ENCODE measurements around the gene NPEPPS.

The NPEPPS gene

DNA sequence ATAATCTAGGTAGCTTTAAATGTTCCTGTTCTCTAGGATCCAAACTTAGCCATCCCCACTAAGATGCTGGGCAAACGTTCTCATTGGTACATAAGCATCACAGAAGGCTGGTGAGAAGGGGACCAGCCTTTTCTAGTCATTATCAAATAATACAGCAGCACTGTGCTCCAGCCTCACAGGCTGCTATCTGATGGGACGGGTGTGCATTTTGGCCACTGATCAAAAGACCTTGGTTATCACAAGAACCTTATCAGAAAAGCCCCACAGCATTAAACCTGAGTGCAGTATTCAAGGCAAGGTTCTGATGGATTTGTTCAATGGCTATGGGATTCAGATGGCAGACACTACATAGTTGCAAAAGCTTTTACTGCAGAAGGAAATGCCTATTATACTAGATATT, 99.7 kb downstream of the NPEPPS start:
- no peak for DNase-seq

GRCh38 chr17:47632991-47633390, 102.1 kb downstream of the NPEPPS start:
- no peak for DNase-seq

- no peak for DNase-seq
Measured at GRCh38 chr17:47633996-47634395, 103.1 kb downstream of the NPEPPS start.

- no peak for DNase-seq
Measured at GRCh38 chr17:47634870-47635269, 104.0 kb downstream of the NPEPPS start.

DNA sequence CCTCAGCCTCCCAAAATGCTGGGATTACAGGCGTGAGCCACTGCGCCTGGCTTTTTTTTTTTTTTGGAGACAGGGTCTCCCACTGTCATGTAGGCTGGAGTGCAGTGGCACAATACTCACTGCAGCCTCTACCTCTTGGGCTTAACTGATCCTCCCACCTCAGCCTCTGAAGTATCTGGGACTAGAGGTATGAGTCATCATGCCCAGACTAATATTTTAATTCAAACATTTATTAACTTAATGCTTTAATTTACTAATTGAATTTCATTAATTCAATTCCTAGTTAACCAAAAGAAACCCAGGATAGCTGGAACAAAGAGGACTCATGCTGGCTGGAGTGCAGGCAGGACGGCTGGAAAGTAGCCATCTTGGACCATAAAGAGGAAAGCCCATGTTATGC, 104.8 kb downstream of the NPEPPS start:
- DNase-seq = no peak

DNA sequence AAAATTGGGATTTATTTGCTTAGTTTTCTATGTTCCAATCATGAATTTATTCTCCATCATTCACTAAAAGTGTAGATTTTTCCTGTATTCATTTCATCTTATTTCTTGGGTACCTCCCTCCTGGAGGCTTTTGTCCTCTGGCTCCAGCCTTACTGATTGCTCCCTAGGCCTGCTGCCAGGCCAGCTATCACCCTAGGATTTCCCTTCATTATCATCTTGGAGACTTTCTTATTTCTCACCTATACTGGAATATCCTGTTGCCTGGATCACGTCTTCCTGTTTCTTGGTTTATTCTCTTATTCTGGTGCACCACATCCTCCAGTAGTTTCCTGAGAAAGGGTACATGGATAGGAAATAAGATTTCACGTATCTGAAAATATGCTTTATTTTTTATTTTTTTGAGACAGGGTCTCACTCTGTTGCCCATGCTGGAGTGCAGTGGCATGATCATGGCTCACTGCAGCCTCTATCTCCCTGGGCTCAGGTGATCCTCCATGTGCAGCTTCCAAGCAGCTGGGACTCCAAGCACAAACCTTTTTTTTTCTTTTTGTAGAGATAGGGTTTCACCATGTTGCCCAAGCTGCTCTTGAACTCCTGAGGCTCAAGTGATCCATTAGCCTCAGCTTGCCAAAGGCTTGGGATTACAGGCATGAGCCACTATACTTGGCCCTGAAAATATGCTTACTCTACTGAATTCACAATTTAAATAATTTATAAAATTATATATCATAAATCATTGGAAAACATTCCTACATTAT, 105.5 kb downstream of the NPEPPS start:
- DNase-seq = no peak

- no peak for DNase-seq
Measured at GRCh38 chr17:47638903-47639302, 108.0 kb downstream of the NPEPPS start.

GRCh38 chr17:47640076-47640475, 109.2 kb downstream of the NPEPPS start:
- no peak for DNase-seq

DNA sequence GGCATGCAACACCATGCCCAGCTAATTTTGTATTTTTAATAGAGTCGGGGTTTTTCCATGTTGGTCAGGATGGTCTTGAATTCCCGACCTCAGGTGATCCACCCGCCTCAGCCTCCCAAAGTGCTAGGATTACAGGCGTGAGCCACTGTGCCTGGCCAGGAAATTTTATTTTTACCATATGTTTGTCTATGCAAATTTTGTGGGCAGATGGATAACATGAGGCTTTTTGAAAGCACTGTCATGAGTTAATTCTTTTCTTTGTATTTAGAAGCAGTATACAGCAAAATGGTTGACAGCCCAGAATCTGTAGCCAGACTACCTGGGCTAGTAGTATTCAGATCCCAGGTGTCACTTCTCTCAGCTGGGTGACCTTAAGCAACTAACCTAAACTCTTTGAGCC, 110.3 kb downstream of the NPEPPS start:
- DNase-seq = no peak

DNA sequence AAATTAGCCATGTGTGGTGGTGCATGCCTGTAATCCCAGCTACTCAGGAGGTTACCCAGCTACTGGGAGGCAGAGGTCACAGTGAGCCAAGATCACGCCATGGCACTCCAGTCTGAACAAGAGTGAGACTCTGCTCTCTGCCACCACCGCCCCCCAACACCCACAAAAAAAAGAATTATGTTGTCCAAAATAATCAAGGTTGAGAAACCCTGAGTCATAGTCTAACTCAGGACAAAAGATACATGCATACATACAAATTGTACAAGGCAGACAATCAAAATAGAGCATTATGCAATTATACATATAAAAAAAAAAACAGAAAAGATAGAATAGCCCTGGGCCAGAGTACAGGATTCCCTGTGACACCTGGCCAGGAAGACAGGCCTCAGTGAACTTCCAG, 112.2 kb downstream of the NPEPPS start:
- DNase-seq = no peak

DNA sequence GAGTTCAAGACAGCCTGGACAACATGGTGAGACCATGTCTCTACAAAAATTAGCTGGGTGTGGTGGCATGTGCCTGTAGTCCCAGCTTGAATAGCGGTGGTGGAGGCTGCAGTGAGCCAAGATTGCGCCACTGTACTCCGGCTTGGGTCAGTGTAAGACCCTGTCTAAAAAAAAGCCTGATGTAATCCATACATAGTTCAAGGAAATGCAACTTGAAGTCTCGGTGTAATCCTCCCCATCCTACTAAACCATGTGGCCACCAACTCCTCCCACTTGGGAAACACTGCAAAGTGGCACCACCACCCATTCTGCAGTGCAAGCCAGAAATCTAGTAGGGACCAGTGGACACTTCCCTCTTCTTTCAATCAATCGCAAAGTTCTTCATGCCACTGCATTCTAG, 113.4 kb downstream of the NPEPPS start:
- no peak for DNase-seq

- DNase-seq = peak; percentile 99
Measured at GRCh38 chr17:47649153-47649971, 118.5 kb downstream of the NPEPPS start, which contains the start of gene KPNB1. Gene KPNB1 (plus strand): TSS chr17:47649919. CDS start chr17:47650245, 326 bp downstream.

GRCh38 chr17:47649972-47650524, 119.1 kb downstream of the NPEPPS start:
- peak; percentile 58 for DNase-seq

DNA sequence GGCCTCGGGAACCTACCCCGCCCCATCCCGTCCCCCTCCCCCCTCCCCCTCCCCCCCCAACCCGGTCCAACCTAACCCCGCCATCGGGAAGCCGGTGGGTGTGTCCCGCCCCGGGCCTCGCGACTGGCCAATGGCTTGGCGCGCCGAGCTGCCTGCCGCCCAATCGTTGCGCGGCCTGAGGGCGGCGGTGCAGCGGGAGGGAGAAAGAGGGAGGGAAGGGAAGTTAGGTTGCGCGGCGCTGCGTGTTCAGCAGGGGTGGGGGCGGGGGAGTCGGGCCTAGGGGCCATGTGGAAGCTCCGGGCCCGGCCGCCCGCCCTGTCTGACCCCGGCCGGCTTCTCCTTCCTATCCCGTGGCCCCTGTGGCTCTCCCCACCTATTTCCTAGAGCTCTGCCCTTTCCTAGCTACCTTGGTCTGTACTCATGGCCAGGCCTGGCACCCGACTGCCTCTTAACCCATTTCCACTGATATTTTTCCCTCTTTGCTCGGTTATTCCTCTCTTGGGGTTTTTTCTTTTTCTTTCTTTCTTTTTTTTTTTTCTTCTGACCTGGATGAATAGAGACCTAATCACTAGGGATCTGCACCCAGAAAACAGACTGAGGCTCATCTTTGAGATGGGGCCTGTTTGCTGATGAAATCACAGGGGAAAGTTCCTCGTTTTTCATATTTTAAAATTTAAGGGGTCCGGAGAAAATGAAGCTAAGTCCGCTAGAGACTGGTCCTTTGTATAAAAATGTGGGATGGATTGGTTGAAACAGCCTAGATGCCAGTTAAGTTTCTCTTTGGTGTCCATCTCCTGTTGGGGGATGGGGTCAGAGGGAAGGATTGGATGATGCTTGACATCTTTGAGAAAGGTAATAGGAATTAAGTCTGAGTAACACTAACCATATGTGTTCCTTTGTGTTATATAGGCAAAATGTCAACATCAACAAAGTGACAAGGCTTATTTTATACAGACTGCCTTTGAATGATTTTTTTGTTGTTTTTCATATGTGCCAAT, 119.9 kb downstream of the NPEPPS start:
- peak; percentile 94 for DNase-seq

GRCh38 chr17:47651704-47652103, 120.8 kb downstream of the NPEPPS start:
- no peak for DNase-seq

GRCh38 chr17:47652570-47652969, 121.7 kb downstream of the NPEPPS start:
- no peak for DNase-seq

- DNase-seq = no peak
Measured at GRCh38 chr17:47653442-47653841, 122.5 kb downstream of the NPEPPS start.

DNA sequence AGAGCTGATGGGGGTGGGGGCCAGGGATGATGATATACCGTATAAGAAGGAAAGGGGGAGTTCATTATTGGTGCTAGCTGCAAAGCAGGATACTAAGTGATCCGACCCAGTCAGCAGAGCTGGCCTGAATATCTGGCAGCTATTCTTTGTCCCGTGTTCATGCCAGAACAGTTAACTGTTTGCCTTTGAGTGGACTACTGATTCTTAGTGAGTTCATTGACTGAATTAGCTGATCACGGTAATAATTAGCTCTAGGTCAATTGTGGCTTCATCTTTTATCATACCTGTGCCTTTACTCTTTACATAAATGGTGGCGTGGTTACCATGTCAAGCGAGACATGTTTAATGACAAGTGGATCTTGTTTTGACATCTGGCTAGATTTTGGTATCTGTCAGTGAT, 124.1 kb downstream of the NPEPPS start:
- DNase-seq = no peak

- DNase-seq = peak; percentile 59
Measured at GRCh38 chr17:47660064-47660492, 129.2 kb downstream of the NPEPPS start.

DNA sequence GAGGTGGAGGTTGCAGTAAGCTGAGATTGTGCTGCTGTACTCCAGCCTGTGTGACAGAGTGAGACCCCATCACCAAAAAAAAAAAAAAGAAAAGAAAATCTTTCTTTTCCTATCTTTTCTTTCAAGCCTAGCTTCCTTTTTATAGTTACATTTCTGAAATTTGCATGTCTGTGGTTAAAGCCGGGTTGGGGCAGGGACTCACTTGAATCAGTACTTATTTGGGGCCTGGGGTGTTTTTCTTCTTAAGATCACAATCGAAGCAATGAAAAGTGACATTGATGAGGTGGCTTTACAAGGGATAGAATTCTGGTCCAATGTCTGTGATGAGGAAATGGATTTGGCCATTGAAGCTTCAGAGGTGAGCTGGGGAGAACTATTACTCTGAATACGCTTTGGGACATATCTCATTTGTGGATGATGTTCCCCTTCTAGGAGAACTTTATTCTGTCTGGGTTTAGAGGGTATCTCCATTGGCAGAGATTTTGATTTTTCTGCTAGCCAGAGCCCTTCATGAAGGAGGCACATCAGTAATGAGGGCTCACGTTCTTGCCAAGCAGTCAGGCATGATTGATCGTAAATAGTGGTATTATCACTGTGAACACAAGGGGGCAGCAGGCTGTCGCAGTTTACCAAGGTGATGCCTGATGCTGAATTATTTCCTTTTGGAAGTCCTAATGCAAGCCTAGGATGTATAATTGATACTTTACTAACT, 133.2 kb downstream of the NPEPPS start:
- DNase-seq = peak; percentile 81

DNA sequence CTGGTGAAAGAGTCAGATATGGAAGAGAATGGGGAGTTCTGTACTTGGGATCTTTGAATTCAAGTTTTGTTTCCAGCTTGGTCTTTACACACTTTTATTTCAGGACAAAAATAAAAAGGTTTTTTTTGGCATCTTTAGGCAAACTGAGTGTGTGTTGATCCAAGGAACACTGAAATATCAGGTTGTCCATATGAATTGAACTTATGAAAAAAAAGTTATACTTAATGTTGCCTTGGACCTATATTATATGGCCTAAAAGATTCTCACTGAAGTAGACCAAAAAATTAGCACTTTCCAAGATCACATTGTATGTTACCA, 133.7 kb downstream of the NPEPPS start:
- no peak for DNase-seq

DNA sequence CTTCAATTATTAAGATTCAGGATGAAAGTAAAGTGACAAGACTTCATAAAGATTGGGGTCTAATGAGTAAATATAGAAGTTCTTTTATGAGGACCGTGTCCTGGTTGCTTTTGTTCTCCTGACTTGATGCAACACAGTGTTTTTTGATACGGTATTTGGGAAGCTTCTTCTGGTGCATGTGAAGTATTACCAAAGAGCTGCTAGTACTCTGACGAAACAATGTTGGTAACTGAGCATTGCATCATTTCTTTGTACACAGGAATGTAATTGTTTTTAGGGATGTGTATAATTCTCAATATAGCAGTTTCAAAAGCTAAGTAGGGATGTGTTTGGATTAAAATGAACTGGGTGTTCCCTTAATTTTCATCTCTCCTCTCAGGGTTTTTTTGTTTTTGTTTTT, 134.7 kb downstream of the NPEPPS start:
- DNase-seq = no peak
